SK-N-SH (cell line): ENCODE results near the gene RBPJL.

Experiments
- EZH2phosphoT487 ChIP-seq: fragments of 200-600 bp; sonication (generic); IDR thresholded peaks from 2 replicates; pipeline ENCODE4 v1.6.1; 2017; ENCODE audit warnings: low read depth, mixed run types, mild to moderate bottlenecking, antibody characterized with exemption, moderate library complexity, borderline replicate concordance
- NRF1 ChIP-seq: IDR thresholded peaks from 2 replicates; pipeline ENCODE4 v1.6.1; 2012; ENCODE audit warnings: low read depth, mild to moderate bottlenecking, low read length
- POLR2AphosphoS5 ChIP-seq: IDR thresholded peaks from 2 replicates; pipeline ENCODE4 v1.6.1; 2012; ENCODE audit warnings: low read depth, low read length
- RAD21 ChIP-seq: IDR thresholded peaks from 2 replicates; pipeline ENCODE4 v1.6.1; 2012; ENCODE audit warnings: mild to moderate bottlenecking, low read length
- RFX5 ChIP-seq: IDR thresholded peaks from 2 replicates; pipeline ENCODE4 v1.6.1; 2012; ENCODE audit warnings: mild to moderate bottlenecking, improper control_type of control experiment, low read length
- SIN3A ChIP-seq: IDR thresholded peaks from 2 replicates; pipeline ENCODE4 v1.6.1; 2012; ENCODE audit warnings: low read depth, mild to moderate bottlenecking, low read length, moderate library complexity, borderline replicate concordance
- TAF1 ChIP-seq: IDR thresholded peaks from 2 replicates; pipeline ENCODE4 v1.6.1; 2012; ENCODE audit warnings: low read depth, mild to moderate bottlenecking, low read length, moderate library complexity, borderline replicate concordance
- TEAD4 ChIP-seq: IDR thresholded peaks from 2 replicates; pipeline ENCODE4 v1.4.0; 2012; ENCODE audit warnings: mild to moderate bottlenecking, borderline replicate concordance; ENCODE audit not compliant: insufficient read depth
- YY1 ChIP-seq: IDR thresholded peaks from 2 replicates; pipeline ENCODE4 v1.4.0; 2012; ENCODE audit warnings: low read depth, mild to moderate bottlenecking
- TF ChIP-seq, protein P1 (sequence below): IDR thresholded peaks from 2 replicates; pipeline ENCODE4 v1.4.0; 2012; ENCODE audit warnings: low read depth
- TF ChIP-seq, protein P2 (sequence below): fragments of 200-600 bp; sonication (generic); IDR thresholded peaks from 2 replicates; pipeline ENCODE4 v1.6.1; 2017; ENCODE audit warnings: antibody characterized with exemption, mild to moderate bottlenecking, moderate library complexity
- TF ChIP-seq, protein P3 (sequence below): IDR thresholded peaks from 2 replicates; pipeline ENCODE4 v1.6.1; 2012; ENCODE audit warnings: mild to moderate bottlenecking, low read depth, low read length, moderate library complexity
- TF ChIP-seq, protein P4 (sequence below): fragments of 150-350 bp; IDR thresholded peaks from 2 replicates; pipeline ENCODE4 v1.6.1; 2017; ENCODE audit warnings: antibody characterized with exemption, low read length, low read depth, borderline replicate concordance

DNA sequence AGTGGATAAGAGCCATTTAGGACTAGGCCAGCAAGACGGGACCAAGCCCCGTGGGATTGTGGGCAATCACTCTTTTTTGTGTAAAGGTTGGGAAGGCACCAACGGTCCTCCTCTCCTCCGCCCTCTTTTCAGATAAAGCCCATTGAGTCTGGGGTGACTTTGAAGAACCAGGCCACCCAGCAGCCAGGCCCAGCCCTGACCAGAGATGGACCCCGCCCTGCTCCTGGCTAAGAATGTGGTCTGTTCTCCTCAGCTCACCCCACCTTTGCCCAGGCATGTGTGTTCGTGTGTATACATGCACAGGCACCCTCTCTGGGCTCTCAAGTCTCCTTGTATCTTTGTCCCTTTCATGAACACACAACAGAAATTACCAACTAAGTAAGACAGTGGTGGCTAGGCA, 32.4 kb downstream of the RBPJL start:
- TF ChIP-seq, protein P1, sequence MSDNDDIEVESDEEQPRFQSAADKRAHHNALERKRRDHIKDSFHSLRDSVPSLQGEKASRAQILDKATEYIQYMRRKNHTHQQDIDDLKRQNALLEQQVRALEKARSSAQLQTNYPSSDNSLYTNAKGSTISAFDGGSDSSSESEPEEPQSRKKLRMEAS: no peak
- TF ChIP-seq, protein P2, sequence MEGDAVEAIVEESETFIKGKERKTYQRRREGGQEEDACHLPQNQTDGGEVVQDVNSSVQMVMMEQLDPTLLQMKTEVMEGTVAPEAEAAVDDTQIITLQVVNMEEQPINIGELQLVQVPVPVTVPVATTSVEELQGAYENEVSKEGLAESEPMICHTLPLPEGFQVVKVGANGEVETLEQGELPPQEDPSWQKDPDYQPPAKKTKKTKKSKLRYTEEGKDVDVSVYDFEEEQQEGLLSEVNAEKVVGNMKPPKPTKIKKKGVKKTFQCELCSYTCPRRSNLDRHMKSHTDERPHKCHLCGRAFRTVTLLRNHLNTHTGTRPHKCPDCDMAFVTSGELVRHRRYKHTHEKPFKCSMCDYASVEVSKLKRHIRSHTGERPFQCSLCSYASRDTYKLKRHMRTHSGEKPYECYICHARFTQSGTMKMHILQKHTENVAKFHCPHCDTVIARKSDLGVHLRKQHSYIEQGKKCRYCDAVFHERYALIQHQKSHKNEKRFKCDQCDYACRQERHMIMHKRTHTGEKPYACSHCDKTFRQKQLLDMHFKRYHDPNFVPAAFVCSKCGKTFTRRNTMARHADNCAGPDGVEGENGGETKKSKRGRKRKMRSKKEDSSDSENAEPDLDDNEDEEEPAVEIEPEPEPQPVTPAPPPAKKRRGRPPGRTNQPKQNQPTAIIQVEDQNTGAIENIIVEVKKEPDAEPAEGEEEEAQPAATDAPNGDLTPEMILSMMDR: no peak
- TF ChIP-seq RFX5 (no peak), RAD21 (no peak), TEAD4 (no peak), SIN3A (no peak), EZH2phosphoT487 (no peak), POLR2AphosphoS5 (no peak), TAF1 (no peak), NRF1 (no peak), YY1 (no peak)
- TF ChIP-seq, protein P3, sequence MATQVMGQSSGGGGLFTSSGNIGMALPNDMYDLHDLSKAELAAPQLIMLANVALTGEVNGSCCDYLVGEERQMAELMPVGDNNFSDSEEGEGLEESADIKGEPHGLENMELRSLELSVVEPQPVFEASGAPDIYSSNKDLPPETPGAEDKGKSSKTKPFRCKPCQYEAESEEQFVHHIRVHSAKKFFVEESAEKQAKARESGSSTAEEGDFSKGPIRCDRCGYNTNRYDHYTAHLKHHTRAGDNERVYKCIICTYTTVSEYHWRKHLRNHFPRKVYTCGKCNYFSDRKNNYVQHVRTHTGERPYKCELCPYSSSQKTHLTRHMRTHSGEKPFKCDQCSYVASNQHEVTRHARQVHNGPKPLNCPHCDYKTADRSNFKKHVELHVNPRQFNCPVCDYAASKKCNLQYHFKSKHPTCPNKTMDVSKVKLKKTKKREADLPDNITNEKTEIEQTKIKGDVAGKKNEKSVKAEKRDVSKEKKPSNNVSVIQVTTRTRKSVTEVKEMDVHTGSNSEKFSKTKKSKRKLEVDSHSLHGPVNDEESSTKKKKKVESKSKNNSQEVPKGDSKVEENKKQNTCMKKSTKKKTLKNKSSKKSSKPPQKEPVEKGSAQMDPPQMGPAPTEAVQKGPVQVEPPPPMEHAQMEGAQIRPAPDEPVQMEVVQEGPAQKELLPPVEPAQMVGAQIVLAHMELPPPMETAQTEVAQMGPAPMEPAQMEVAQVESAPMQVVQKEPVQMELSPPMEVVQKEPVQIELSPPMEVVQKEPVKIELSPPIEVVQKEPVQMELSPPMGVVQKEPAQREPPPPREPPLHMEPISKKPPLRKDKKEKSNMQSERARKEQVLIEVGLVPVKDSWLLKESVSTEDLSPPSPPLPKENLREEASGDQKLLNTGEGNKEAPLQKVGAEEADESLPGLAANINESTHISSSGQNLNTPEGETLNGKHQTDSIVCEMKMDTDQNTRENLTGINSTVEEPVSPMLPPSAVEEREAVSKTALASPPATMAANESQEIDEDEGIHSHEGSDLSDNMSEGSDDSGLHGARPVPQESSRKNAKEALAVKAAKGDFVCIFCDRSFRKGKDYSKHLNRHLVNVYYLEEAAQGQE: no peak
- TF ChIP-seq, protein P4, sequence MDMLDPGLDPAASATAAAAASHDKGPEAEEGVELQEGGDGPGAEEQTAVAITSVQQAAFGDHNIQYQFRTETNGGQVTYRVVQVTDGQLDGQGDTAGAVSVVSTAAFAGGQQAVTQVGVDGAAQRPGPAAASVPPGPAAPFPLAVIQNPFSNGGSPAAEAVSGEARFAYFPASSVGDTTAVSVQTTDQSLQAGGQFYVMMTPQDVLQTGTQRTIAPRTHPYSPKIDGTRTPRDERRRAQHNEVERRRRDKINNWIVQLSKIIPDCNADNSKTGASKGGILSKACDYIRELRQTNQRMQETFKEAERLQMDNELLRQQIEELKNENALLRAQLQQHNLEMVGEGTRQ: no peak
